Body of pancreas (tissue), 4 donors: ENCODE results near the gene NCOA1.

Experiments used
- CTCF ChIP-seq, 7 experiments: fragments of 450-650 bp in 4 of 7; fragments of 200-600 bp in 3 of 7; sonication (generic) in 3 of 7; IDR thresholded peaks; one replicate each; pipeline ENCODE4 v1.5.1; 2016 to 2019; ENCODE audit warnings: antibody characterized with exemption in 7 of 7
- POLR2A ChIP-seq, 3 donors: fragments of 450-650 bp; IDR thresholded peaks; one replicate each; pipeline ENCODE4 v1.6.1; 2016; ENCODE audit warnings: antibody characterized with exemption in 3 of 3, mild to moderate bottlenecking in 2 of 3

GRCh38 chr2:24451805-24452501 lies 39.1 kb upstream of the NCOA1 start:
- no peak for TF ChIP-seq CTCF (IDR thresholded peaks at IDR 0.05)
- no peak for TF ChIP-seq POLR2A (IDR thresholded peaks at IDR 0.05)
